GM13977 (cell line): ENCODE measurements around the gene MAPKAPK2.

Experiments used
- DNase-seq: peaks from one replicate; pipeline ENCODE4 v3.0.0; 2012; ENCODE audit warnings: low spot score
- CTCF ChIP-seq: IDR thresholded peaks from 2 replicates; pipeline ENCODE4 v1.5.1; 2012; ENCODE audit warnings: mild to moderate bottlenecking, control low read depth; ENCODE audit not compliant: insufficient read depth; ENCODE audit errors: extremely low read depth, missing control alignments
- in situ Hi-C: fragments of 300-500 bp; cut with MboI; formaldehyde crosslinking; loops from one replicate; pipeline ENCODE4 v1.12.0; 2022; ENCODE audit warnings: low sequenced_read_pairs, low pct_unique_long_range_greater_than_20kb, mixed read lengths, inconsistent platforms; ENCODE audit not compliant: unreplicated experiment

MAPKAPK2 gene

GRCh38 chr1:206727981-206728696 is 43.4 kb downstream of the MAPKAPK2 start:
- in situ Hi-C loops = loop anchor here (10.0 kb wide), 1 partner anchor 247 kb away; the partner anchor contains the start of gene FCAMR
- no peak for DNase-seq
- TF ChIP-seq CTCF = no peak

GRCh38 chr1:206728697-206728987 is 43.9 kb downstream of the MAPKAPK2 start:
- in situ Hi-C loops = loop anchor here (10.0 kb wide), 1 partner anchor 246 kb away; the partner anchor contains the start of gene FCAMR
- TF ChIP-seq CTCF = no peak
- no peak for DNase-seq

- in situ Hi-C loops = loop anchor here (10.0 kb wide), 1 partner anchor 246 kb away; the partner anchor contains the start of gene FCAMR
- TF ChIP-seq CTCF = no peak
- DNase-seq = no peak
Observed at GRCh38 chr1:206729050-206729449, 44.3 kb downstream of the MAPKAPK2 start.

- no peak for DNase-seq
- no peak for TF ChIP-seq CTCF
- in situ Hi-C loops = loop anchor here (10.0 kb wide), 1 partner anchor 245 kb away; the partner anchor contains the start of gene FCAMR
Observed at GRCh38 chr1:206729507-206729906, 44.8 kb downstream of the MAPKAPK2 start.

GRCh38 chr1:206732508-206732907 is 47.8 kb downstream of the MAPKAPK2 start:
- no peak for DNase-seq
- no peak for TF ChIP-seq CTCF
- in situ Hi-C loops = no loop called here

- in situ Hi-C loops = no loop called here
- no peak for DNase-seq
Observed at GRCh38 chr1:206732992-206733391, 48.3 kb downstream of the MAPKAPK2 start.

More at GRCh38 chr1:206732992-206733391, 48.3 kb downstream of the MAPKAPK2 start:
- no peak for TF ChIP-seq CTCF
